G401.6 (cell line): ENCODE data around the gene SATB2.

Experiments used
- FAIRE-seq: peaks from 2 replicates; lab custom pipeline; 2012; peaks lifted over from hg19 to GRCh38; lab: Jason Lieb, UNC

Gene SATB2

GRCh38 chr2:199452260-199452990 lies 5.3 kb downstream of the SATB2 start:
- no peak for FAIRE-seq

GRCh38 chr2:199449956-199450355 lies 7.8 kb downstream of the SATB2 start:
- no peak for FAIRE-seq

- FAIRE-seq: no peak
These were observed 8.3 kb downstream of the SATB2 start for GRCh38 chr2:199449455-199449854.

- FAIRE-seq: no peak
These were observed 10.7 kb downstream of the SATB2 start for GRCh38 chr2:199446996-199447576.

- no peak for FAIRE-seq
These were observed 13.0 kb downstream of the SATB2 start for GRCh38 chr2:199444749-199445148.

- no peak for FAIRE-seq
These were observed 14.1 kb downstream of the SATB2 start for GRCh38 chr2:199443589-199444130.

GRCh38 chr2:199442173-199442572 lies 15.6 kb downstream of the SATB2 start:
- no peak for FAIRE-seq

- no peak for FAIRE-seq
These were observed 16.0 kb downstream of the SATB2 start for GRCh38 chr2:199441759-199442158.

- FAIRE-seq: no peak
These were observed 17.6 kb downstream of the SATB2 start for GRCh38 chr2:199440118-199440517.

GRCh38 chr2:199439542-199439941 lies 18.2 kb downstream of the SATB2 start:
- no peak for FAIRE-seq

- no peak for FAIRE-seq
These were observed 18.7 kb downstream of the SATB2 start for GRCh38 chr2:199439066-199439465.

GRCh38 chr2:199434555-199434954 lies 23.2 kb downstream of the SATB2 start:
- no peak for FAIRE-seq

- no peak for FAIRE-seq
These were observed 24.4 kb downstream of the SATB2 start for GRCh38 chr2:199433204-199433832.

- no peak for FAIRE-seq
These were observed 26.0 kb downstream of the SATB2 start for GRCh38 chr2:199431746-199432213.

- no peak for FAIRE-seq
These were observed 27.5 kb downstream of the SATB2 start for GRCh38 chr2:199430214-199430613.

- FAIRE-seq: no peak
These were observed 29.4 kb downstream of the SATB2 start for GRCh38 chr2:199428291-199428690.

- no peak for FAIRE-seq
These were observed 33.6 kb downstream of the SATB2 start for GRCh38 chr2:199424160-199424559.

GRCh38 chr2:199419428-199419827 lies 38.3 kb downstream of the SATB2 start:
- no peak for FAIRE-seq

GRCh38 chr2:199414465-199414864 lies 43.3 kb downstream of the SATB2 start:
- FAIRE-seq: no peak

GRCh38 chr2:199414001-199414400 lies 43.7 kb downstream of the SATB2 start:
- no peak for FAIRE-seq

- no peak for FAIRE-seq
These were observed 47.8 kb downstream of the SATB2 start for GRCh38 chr2:199409759-199410529.

GRCh38 chr2:199407421-199407820 lies 50.3 kb downstream of the SATB2 start:
- FAIRE-seq: no peak
